HG03175 (cell line): ENCODE data around the gene CCL13.

Experiments
- ATAC-seq: cut with Tn5 transposase; IDR thresholded peaks from one replicate; pipeline ENCODE4 v1.9.1; 2021; ENCODE audit warnings: mild to moderate bottlenecking, moderate library complexity; ENCODE audit not compliant: unreplicated experiment

Gene CCL13

DNA sequence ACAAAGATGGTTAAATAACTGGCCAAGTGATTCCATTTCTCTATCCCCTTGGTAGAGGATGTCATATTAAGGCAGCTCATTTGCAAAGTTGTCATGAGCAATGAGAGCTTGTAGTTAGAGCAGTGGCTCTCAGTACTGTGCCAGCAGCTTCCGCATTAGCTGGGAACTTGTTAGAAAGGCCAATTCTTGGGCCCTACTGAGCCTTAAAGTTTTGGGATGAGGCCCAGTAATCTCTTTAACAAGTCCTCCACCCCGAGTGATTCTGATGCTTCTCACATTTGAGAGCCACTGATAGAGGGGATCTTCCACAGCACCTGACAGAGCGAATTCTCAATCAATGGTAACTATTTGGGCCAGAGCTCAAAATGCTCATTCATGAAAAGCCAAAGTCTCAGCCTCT, 26.9 kb downstream of the CCL13 start:
- no peak for ATAC-seq

DNA sequence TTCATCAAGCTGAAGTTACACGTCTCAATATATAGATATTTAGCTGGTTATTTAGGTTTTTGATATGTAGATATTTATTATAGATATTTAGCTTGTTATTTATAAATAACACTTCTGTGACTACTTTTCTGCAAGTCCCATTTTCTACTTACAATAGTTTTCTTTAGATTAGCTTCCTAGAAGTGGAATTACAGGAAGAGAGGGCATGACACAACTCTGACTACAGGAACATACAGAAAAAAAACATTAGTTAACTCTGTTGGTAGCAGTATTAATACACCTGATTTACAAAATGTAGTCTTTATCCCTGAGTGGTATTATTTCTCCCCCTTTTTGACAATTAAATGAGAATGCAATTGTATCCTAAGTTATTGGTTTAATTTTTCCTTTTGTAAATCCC, 28.0 kb downstream of the CCL13 start:
- no peak for ATAC-seq

DNA sequence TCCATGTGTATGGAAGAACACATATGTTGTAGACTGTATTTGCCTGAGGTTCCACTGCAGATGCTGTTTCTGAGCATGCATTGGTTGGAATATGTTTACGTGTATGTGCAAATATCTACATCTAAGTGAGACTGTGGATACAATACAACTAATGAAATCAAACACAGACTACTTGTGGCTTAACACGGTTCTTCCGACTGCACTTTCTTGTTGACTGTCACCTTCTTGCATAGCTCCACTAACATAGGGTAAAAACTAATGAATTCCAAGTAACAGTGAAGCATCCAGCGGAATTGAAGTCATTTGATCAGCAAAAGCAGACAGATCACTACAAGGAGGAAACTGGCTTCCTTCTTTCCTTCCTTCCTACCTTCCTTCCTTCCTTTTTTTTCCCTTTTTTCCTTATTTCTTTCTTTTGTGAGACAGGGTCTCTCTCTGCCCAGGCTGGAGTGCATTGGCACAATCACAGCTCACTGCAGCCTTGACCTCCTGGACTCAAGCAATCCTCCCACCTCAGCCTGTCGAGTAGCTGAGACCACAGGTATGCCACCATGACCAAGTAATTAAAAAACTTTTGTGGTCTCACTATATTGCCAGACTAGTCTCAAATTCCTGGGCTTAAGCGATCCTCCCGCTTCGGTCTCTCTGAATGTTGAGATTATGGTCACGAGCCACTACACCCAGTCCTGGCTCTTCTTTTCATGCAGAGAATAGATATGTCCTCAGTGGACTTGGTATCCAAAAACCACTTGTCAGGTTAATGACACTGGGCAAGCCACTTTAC, 28.7 kb downstream of the CCL13 start:
- no peak for ATAC-seq

DNA sequence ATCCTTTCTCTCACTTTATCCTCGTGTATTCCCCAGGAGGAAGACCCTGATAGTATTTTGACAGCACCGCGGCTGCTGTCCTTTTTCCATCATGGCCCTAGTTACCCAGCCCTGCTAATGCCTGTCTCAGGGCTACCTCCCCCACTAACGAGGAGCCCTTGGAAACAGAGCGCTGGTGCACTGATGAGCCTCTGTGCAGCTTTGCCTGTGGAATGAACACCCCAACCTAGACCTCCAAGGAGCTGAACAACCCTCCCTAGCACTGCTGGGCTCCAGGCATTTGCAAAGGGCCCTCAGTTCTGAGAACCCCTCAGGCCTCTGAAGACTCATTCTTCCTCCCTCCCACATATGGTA, 30.0 kb downstream of the CCL13 start:
- no peak for ATAC-seq

DNA sequence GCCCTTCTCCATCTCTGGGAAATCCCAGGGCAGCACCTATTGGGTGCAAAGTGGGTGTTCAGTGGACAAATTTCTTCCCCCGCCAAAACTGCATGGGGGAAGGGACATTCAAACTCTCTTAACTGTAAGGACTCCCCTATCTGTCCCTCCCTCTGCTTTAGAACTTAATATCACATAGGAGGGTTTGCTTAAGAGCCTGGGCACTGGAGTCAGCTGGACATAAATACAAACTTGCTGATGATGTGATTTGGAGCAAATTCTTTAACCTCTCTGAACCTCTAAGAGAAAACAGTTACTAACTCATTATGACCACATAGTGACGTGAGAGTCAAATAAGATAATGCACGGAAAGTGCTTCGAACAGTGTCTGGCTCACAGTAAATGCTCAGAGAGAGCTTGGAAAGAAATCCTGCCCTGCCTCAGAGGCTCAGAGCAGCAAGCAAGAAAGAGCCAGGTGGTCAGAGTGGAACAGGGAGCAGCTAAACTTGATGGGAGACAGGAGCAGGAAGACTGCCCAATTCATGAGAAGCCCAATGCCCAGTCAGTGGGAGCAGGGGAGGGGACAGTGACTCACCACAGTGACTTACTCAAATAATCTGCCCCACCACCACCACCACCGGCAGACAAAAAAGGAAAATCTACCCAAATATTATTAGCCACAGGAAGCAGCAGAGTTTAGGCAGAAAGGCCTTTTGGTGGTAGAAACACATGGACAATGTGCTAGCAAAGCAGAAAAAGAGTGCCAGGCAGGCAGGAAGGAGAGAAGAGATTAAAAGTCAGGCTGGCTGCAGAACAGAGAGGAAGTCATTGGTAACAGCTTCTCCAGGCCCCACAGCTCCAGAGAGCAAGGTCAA, 30.6 kb downstream of the CCL13 start:
- no peak for ATAC-seq

DNA sequence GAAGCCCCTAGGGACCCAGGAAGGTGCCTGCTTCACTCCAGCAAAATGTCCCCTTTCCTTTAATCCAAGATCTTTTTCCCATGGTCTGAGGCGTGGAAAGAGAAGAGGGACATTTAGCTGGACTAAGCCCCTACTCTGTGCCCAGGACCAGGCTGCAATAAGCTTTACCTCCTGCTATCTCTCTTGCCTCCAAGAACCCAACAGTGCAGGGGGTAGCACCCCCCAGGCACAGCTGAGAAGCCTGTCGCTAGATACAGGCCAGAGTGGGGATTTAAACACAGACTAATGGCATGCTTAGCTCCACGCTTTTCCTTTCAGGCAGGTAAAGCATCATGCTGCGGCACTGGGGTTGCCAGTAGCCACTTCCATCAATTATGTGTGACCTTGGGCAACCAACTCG, 31.3 kb downstream of the CCL13 start:
- ATAC-seq: no peak

DNA sequence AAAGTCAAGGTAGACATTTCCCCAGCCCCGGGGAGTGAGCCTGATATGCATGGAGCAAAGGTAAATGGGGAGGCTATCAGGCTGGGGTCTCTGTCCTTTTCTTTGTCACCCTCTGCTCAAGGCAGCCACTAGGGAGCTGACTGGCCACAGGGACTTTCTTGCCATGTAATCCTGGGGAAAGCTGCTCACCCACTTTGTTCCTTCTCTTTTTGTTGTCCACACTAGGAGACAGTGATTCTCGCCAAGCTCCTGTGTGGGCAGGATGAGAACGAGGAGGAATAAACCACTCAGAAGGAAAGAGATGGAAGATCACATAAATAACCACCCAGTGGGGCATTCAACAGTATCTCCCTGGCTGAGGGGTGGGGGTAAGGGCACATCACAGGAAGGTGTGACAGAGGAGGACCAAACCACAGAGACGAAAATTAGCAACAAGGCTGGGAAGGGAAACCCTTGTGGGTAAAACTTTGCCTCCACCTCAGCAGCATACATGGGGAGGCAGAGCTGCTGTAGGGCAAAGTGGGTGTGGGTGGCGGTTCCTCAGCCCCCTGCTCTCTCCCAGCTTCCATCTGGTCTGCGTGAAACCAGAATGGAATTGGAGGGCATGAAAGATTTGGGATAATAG, 33.0 kb downstream of the CCL13 start:
- no peak for ATAC-seq

DNA sequence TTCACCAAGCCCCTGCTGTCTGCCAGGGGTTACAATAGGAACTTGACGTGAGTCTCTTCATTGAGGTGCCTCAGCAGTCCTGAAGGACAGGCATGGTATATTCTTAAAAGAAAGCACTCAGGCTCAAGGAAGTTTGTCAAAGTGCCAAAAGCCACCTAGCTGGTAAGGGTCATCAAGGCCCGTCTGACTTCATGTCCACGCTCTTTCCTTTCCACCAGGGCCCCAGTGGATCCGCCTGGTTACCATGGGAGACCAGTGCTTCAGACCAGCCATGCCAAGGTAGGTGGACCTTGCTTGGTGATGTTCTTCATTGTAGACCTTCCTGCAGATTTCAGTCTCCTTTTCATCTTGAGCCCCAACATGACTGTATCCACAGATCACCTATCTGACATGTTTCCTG, 34.4 kb downstream of the CCL13 start:
- no peak for ATAC-seq

DNA sequence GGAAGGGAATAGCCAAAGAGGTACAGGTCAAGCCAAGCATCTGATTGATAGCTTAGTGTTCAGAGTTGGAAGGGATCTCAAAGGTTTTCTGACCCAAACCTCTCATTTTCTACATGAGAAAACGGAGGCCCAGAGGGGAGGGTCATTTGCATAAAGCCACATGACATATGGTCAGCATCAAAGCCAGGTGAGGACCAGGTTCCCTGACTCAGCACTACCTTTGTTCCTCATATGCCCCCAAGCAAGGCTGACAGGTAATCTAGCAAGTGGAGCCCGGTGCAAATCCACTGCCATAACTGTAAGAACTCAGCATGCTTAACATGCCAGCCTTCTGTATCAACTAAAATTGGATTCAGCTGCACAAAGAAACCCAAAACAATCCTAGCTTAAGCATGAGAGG, 35.0 kb downstream of the CCL13 start:
- ATAC-seq: no peak

DNA sequence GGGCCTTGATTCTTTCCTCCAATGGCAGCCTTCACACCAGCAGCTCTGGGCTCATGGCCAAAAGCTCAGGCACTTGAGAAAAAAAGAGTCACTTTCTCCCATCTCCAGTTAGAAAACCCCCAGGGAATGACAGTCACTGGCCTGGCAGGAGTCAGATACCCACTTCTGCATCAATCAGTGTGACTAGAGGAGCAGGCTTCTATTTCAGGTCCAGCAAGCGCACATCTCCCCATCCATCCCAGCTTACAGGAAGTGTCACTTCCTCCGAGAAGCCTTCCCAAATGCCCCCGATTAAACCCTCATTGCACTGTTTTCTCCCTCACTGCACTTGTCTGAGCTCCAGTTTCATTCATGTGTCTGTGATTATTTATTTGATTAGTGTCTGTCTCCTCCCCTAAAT, 37.1 kb downstream of the CCL13 start:
- no peak for ATAC-seq

DNA sequence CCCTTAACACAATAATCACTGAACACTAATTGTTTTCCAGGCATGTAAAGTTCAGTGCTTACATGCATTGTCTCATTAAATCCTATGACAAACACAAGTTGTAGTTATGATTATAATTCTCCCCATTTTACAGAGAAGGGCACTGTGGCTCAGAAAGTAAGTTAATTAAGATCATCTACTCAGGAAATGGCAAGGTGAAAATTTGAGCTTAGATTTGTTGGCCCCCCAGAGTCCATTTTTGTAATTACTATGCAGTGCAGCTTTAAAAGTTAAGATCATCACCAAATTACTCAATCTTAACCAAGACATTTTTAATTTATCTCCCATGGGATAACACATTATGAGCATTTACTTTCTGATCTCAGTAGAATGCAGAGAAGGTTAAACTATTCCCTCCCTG, 41.0 kb downstream of the CCL13 start:
- no peak for ATAC-seq

DNA sequence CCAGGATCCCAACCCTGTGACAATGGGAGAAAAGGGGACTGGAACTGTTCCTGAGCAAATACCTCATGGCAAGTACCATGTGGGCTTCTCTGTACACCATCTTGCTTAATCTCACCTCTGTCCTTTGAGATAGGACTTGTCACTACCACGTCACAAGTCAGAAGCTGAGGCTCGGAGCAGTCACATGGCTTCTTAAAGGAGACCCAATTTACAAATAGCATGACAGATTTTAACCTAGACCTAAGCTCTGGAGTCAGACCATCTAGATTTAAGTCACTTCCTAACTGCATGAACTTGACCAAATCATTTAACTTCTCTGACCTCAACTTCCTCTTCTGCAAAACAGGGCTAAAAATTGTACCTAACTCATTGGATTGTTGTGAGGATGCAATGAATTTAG, 42.7 kb downstream of the CCL13 start:
- no peak for ATAC-seq

DNA sequence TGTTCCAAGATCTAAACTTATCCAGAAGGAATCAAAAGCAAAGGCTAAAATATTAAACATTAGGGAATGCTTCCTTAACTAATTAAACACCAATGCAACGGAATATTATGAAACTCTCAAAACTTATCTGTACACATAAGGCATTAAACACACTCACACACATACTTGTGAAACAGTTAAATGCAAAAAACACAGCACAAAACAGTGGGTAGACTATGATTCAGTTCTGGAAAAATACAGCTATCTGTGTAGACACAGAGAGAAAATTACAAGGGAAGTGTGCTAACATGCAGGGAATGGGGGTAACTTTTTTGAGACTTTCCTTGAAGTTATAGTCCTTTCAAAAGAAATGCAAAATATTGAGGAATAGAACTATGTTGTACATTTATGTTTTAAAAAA, 43.4 kb downstream of the CCL13 start:
- no peak for ATAC-seq

DNA sequence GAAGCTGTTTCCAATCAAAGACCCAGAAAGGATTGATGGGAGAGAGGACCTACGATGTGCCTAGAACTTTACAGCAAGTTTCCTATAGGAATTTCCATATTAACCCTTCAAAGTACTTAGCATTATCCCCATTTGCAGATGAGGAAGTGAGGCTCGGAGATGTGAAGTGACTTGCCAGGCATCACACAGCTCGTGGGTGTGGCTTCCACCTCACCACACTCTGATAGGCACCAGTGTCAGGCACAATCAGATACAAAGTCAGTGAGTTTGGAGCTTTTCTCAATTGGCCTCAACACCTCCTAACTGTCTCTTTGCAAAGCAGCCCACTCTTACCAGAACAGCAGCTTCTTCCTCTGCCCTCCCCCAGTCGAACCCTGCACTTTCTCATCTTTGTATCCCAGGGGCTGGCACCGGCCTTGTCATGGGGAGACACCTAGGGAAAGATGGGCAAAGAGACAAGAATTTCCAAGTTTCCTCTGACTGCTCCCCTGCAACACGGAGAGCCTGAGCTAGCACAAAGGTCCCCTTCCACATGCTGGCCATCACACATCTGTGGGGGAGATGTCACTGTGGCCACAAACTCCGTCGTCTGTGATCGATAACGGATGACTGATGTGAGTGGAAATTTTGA, 44.1 kb downstream of the CCL13 start:
- no peak for ATAC-seq

DNA sequence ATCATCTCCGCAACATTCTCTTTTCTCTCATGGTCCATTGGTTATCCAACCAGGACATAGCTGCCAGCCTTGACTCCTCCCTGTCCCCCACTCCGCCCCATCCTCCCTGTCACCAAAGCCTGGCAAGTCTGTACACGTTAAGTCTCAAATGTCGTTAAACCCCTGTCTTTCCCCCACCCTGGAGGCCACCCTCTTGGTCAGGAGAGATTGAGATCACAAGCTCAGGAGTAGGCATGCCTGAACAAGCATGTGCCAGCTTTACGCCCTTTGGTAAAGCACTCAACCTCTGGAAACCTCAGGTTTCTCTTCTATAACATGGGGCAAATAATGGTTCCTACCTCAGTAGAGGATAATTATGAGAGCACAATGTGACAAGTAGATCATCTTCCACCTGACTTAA, 44.9 kb downstream of the CCL13 start:
- no peak for ATAC-seq

DNA sequence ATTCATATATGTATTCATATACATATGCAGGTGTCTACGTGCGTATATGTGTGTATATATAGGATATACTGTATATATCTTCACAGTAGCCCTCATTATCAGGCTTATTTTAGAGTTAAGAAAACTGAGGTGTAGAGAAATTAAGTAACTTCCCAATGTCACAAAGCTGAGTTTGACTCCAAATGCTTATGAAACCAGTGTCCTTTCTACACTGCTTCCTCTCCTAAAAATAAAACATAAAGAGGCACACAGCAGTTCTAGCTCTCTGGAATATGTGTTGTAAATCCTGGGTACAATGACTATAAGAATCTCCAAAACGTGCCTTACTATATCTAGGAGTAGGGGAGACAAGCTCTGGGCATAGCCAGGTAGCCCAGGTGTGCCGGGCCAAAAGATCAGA, 46.7 kb downstream of the CCL13 start:
- no peak for ATAC-seq

DNA sequence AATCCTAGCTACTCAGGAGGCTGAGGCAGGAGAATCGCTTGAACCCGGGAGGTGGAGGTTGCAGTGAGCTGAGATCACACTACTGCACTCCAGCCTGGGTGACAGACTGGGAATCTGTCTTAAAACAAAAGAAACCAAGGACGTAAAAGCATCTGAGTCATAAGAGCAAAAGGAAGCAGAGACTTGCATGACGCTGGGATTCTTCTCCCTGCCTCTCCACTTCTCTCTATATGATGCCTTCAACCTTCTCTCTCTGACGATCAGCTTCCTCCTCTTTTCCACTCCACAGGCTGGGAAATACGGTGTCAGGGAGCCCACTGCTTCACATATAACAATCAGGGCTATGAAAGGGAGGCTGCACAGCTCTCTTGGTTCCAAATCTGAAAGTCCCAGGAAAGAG, 49.9 kb downstream of the CCL13 start:
- ATAC-seq: no peak
